Glomerular visceral epithelial cell (primary cell): ENCODE data around the gene PLA2G2D.
A peak's percentile ranks its signal among the peaks of the same experiment; 100 is the strongest.

Source experiments
- DNase-seq: peaks from one replicate; pipeline ENCODE4 v3.0.0-alpha.2; 2016; ENCODE audit errors: extremely low spot score

The PLA2G2D gene

DNA sequence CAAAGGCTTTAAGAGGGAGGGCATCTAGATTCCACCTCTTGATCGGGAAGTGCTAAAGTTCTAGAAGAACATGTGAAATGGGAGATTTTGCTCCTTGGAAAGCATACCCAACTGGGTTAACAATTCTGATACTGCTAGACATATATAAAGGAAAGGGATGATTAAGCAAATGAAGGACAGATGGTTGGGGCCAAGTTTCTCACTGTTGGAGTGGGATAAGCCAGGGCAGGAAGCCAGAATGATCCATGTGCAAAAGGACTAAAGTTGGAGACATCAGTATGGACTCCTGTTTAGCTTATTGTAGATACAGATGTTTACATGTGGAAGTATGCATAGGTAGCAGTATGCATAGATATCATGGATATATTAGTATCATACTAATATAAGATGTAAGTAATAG, 32.5 kb downstream of the PLA2G2D start:
- DNase-seq = no peak

DNA sequence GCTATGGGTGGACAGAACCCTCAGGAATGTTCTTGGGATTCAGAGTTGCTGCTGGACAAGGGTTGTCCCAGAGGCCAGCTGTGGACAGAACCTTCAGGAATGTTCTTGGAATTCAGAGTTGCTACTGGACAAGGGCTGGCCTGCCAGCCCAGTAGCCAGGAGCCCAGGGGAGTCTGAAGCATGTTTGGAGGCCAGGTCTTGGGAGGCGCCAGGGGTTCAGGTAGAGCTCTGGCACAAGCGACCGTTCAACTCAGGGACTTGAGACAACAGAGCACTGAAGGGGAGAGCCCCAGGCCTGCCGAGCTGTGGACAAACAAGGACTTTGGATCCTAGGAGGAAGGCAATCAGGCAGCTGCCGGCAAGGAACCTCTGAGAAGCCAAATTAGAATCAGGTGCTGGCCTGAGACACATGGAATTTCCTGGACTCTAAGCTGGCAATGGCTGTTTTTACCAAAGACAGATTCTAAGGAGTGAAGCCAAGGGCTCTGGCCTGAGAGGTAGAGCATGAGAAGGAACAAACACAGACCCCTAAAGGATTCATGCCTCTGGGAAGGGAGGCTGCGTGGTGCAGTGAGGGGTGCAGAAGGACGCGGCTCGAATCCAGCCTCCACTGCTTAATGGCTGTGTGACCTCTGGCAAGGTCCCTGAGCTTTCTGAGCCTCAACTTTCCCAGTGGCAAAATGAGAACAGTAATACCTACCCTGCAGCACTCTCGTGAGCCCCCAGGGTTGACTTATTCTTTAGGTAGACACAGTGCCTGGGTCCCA, 36.0 kb downstream of the PLA2G2D start:
- DNase-seq = no peak

DNA sequence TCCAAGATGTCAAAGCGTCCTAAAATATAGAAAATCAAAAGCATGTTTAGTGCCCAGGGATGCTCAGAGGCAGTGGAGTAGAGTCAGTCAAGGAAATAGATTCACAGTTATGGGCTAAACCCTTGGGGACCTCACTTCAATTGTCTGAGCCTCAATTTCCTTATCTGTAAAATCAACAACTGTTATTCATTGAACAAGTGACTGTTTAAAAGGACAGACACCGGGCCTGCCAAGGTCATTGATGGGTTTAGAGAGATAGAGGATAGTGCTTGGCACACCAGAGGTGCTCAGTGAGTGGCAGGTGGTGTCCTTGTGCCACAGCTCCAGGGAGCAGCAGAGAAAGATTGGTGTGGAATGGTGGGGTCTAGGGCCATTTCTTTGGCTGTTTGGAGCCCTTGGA, 36.6 kb downstream of the PLA2G2D start:
- no peak for DNase-seq

DNA sequence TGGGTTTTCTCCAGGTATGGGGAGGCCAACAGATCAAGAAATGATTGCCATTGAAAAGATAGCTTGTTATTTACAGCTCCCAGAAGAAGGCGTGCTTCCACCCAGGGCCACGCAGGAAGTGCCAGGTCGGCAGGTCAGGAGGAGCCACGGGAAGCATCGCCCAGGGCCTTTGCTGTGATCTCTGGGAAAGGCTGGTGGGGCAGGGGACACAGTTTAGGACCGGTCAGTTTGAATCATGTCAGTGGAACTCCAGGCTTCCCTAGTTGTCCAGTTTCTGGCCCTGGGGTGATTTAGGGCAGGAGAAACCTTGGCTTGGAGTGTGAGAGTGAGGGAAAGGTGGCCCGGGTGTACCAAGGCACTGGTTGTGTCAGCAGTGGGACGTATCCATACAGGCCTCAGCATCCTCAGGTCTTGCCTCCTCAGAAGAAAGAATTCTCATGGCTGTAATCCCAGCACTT, 38.0 kb downstream of the PLA2G2D start:
- no peak for DNase-seq

DNA sequence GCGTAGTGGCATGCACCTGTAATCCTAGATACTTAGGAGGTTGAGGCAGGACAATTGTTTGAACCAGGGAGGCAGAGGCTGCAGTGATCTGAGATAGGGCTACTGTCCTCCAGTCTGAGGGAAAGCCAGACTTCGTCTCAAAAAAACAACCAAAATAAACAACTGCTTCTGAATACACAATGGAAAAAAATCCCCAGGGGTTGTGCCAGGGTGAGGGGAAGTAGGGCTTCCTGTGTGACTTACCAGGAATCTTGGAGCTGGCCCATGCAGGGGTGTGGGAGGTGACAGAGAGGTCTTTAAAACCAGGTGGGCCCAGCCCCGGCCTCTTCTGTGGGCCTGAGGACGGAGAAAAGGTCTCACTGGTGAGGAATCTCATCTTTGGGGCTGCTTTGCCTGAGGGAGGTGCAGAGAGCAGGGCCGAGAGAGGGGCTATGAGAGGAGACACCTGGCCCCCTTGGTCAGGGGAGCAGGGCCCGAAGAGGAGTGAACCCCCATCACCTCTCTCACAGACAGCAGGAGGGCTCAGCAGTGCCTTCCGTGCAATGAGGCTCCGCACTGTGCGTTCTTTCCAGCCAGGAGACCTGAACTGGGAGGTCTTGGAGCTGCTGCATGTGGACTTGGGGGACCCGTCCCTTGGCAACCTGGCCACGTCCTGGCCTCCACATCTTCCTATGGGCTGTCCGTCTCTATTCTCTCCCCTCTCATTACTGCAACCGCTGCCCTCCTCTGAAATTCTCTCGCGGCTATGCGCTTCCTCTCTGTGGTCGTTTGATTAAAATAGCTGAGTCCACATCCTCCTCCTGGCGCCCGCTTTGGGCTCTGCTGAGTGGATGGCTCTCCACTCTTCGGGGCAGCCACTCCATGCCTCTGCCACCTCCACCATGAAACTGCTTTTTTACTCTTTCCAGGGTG, 38.6 kb downstream of the PLA2G2D start:
- DNase-seq = no peak

DNA sequence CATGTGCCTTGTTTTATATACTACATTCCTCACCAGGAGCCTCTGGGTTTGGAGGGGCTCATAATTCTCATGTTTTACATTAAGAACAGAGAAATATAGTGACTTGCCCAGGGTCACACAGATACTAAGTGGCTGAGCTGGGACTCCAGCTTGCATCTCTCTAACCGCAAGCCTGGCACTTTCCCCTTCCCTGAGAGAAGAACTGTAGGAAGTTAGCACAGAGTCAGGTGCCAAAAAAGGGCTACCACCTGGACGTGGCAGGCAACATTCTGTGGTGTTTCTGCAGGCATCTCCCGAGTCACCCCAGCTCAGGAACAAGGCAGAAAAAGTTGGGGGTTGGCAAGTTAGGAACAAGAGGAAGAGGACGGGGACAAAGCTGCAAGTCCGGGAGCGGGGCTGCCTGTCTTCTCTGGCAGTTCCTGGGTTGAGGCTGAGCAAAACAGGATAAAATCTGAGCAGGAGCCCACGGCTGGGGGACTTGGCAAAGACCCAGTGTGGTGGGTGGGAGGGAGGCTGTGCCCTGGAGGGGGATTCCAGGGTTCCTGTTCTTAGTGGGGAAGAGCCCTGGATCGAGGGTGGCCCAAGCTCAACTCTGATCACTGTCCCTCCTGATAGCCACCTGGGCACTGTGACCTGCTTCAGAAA, 39.6 kb downstream of the PLA2G2D start:
- no peak for DNase-seq

DNA sequence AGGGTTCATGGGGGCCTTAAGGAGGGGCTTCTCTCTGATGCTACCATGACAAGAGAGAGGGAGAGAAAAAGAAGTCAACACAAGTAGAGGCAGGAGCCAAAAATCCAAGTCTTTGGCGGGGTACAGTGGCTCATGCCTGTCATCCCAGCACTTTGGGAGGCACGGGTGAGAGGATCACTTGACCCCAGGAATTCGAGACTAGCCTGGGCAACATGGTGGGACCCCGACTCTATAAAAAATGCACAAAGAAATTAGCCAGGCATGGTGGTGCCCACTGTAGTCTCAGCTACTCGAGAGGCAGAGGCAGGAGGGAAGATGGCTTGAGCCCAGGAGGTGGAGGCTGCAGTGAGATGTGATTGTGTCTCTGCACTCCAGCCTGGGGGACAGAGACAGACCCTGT, 40.6 kb downstream of the PLA2G2D start:
- no peak for DNase-seq

DNA sequence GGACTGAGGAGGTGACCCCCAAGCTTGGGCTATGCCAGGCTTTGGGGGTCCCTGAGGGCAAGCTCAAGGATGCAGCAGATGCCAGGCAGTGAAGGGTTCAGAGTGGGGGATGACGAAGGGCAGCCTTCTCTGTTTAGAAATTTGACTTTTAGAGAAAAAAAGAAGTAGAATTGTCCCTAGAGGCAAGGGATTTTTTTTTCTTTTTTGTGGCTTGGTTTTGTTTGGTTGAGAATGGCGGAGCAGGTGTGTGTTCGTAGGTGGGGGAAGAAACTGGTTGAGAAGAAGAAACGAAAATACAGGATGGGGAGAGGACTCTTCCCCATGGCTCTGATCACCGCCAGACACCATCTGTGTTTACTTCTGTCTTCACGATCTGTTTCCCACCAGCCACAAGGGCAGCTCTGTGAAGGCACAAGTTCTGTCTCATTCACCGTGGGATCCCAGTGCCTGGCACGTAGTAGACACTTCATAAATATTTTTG, 41.1 kb downstream of the PLA2G2D start:
- no peak for DNase-seq

DNA sequence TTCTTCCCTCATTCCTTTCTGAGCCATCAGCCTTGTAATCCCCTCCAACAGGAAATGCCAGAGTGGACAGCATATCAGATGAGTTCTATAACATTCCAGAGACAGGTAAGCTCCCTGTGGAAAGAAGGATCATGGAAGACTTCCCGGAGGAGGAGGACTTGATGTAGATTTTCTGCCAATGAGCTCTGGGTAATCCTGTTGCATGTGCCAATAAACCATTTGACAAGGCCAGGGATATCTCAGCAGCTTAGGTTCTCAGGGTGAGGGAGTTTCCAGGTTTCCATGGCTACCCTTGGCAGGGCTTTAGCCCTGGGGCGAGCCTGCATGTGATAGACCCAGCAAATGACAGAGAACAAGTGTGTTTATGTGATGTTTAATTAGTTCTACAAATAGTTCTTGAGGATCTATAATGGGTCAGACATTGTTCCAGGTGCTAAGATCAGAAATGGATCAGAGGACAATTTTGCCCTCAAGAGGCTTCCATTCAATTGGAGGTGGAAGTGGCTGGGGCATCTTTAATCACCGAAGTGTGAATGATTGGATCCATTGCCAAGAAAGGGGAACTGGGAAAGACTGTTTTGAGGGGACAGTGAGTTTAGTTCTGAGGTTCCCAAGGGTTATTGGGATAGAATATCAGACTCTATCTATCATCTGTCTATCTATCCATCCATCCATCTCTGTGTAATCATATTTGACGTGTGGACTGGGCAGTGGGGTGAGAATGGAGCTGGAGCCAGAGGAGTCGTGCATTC, 42.5 kb downstream of the PLA2G2D start:
- DNase-seq = no peak

DNA sequence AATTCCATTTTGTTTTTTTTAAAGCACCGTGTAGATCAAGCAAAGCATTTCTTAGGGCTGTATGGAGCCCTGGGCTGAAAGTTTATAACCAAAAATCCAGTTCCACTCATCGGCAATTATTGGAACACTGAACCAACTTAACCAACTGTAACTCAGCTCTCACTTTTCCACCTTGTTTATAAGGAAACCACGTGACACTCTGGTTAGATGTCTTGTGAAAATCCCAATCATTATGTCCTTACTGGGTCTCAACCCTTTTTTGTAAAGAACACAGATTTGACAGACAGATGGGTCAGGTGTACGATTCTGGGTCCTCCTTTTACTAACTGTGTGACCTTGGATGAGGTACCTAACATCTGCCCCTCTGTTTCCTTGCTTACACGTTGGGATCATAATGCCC, 43.1 kb downstream of the PLA2G2D start:
- DNase-seq = no peak

DNA sequence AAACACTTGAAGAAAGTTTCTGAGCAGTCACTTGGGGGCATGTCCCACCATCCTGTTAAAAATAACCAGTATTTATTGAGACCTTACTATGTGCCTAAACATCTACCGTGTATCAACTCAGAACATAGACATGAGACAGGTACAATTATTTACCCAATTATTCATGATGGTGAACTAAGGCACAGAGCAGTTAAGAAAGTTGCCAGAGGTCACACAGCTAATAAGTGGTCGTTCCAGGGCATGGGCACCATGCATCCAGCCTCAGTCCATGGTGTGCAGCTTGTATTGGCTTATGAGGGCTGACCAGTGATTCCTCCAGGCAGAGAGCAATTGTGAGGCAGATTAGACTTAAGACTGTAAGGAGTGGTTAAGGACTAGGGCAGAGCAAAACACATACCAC, 44.0 kb downstream of the PLA2G2D start:
- no peak for DNase-seq

DNA sequence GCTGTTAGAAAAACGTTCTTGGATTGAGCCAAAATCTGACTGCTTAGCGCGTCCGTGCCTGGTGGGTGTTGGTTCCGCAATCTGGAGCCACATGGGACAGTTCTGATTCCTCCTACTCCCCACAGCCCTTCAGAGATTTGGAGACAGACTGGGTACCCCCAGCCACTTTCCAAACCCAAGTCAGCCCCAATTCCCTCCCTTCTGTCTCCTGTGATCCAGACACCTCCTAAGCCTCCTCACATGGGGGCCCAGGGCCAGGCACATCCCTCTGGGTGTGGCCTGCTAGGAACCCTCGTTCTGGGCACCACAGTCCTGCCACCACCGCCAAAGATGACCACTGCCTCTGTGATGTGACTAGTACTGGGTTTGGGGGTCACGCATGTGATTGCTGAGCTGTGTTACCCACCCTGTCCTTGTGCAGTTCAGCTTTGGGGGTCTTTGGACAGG, 44.6 kb downstream of the PLA2G2D start:
- DNase-seq = no peak

DNA sequence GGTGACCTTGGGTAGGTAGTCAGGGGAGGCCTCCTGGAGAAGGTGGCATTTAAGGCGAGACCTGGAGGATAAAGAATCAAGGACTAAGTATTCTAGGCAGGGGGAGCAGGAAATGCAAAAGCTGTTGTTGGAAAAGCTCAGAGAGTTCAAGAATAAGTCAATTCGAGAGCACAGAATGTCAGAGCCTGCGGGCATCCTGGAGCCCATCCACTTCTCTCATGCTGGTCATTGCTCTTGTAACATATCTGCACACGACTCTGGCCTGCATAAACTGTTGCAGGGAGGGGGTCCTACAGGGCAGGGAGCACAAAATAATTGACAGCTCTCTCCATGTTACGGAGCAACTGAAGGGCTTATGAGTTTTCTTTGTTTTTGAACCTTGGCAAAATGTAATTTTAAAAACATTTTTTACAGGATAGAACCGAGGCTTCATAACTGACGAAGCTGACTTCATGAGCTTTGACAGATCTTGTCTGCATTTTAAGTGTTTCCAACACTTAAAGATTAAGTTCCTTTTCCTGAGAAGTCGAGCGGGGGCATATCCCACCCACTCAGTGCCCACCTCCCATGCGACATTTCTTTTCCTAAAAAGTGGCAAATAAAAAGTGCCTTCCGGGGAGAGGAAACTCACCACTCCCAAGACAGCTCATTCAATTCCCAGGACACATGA, 45.1 kb downstream of the PLA2G2D start:
- no peak for DNase-seq

DNA sequence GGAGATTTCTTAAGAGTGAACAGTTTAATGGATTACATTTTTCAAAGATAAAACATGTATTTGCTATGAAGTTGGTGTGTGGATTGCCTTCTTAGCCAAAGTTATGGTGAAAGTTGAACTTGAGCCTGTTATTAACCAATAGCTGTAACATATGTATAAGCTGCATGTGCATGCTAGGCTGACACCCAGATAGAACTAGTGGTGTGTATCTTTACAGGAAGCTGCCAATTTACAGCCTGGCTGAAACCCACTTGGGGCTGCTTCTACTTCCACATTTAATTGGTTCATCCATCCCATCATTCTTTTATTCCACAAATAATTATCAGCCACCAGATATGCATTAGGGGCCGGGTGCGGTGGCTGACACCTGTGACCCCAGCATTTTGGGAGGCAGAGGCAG, 46.1 kb downstream of the PLA2G2D start:
- DNase-seq = no peak

DNA sequence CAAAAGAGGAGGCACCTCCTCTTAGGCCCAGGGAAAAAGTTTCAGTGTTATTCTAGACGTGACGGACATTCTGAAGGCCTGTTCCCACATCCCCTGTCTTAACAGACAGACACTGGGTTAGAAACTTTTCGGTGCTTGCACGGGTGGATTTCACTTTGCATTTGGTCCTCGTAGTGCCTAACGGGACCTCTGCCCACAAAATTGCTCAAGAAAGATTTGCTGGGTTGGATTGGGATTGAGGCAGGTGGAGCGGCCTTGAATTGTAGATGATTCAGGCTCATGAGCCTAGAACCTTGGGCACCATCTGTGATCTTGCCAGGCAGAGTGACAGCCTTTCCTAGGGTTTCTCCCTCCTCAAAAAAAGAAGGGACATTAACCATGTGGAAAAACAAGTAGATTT, 46.6 kb downstream of the PLA2G2D start:
- DNase-seq = no peak

DNA sequence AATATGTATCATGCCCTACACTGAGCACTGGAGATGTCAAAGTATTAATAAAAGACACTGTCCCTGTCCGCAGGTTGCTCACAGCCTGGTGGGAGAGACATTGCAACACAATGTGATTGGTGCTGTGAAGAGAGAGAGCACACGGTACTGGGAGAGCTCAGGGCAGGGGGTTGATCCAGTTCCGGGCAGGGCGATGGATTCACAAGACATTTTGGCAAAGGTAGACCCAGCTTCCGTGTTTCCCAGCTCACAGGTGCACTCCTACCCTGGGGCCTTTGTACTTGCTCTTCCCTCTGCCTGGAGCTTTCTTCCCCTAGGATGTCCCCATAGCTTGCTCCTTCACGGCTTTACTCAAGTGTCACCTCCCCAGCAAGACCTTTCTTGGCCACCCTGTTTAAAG, 47.9 kb downstream of the PLA2G2D start:
- no peak for DNase-seq

DNA sequence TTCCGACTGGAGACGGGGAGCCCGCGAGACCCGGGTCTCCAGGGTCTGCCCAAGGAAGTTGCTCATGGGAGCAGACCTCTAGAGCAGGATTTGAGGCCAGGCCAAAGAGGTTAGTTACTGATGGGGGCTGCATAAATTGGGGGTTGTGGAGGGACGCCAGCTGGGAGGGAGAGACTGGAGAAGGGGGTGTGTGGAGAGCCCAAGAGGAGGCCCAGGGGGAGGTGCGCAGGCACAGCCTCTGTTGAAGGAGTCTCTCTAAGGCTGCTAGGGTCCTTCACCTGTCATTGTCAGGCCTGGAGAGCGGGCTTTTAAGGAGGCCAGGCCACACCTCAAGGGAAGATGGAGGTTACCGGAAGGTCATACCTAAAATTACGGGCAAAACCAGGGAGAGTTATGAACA, 49.0 kb downstream of the PLA2G2D start:
- DNase-seq = no peak

DNA sequence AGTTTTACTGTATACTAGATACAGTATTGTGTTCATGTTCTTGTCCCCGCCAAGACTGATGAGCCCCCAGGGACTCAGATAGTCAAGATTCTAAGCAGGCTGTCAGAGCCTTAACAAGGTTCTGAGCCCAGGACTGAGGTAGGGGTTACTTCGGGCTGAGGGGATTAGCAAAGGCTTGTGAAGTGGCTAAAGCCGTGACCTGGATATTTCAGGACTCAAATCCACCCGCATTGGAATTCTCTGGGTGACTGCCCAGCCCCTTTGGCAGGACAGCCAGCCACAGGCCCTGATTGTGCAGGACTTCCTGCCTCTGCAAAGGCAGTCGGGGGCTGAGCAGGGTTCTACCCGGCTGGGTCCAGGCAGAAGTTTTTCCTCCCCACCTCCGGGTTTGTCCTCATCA, 49.5 kb downstream of the PLA2G2D start, which contains the start of gene PLA2G5:
Gene PLA2G5, plus strand, starts transcription at position 321 of the 400 bp plus-strand sequence. CDS start 14,637 bp downstream, outside the sequence.
- no peak for DNase-seq

DNA sequence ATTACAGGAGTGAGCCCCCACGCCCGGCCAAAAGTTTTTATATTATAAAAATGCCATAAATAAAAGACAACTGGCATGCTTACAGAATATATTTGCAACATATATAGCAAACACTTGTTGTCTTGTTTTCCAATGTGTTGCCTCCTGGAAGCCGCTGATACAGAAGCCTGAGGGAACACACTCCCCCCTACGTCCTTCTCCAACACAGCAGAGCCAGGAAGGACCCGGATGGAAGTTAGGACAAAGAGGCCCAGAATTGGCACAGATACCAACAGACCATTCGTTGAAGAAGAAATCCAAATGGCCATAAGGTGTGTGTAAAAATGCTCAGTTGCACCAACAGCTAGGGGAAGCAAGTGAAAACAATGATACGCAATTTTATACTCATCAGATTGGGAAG, 50.6 kb downstream of the PLA2G2D start:
- no peak for DNase-seq

DNA sequence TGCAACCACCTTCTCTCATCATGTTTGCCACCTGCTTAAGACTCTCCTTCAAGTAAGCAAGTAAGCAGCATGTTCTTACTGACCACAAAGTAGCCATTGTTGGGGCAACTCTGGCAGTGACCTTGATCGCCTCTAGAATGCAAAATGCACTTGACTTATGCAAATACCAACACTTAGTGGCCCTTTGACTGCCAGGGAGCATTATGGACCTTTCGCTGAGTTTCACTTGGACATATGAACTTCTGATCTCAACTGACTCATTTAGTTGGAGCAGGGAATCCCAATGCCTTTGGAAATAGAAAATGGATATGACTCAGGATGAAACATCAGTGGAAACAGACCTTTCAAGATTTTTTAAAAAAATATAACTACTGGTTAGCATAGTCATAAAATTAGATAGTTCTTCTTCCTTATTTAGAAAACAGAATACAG, 55.5 kb downstream of the PLA2G2D start:
- peak; percentile 16 for DNase-seq
